Astrocyte of the hippocampus (primary cell): ENCODE data around the gene TMPRSS11A.

Source experiments
- DNase-seq: peaks from one replicate; pipeline ENCODE4 v3.0.0; 2011; ENCODE audit warnings: low read depth, low spot score

TMPRSS11A gene

GRCh38 chr4:67871867-67872266 lies 91.4 kb downstream of the TMPRSS11A start:
- peak; percentile 56 for DNase-seq

GRCh38 chr4:67869580-67870190 lies 93.6 kb downstream of the TMPRSS11A start:
- DNase-seq: no peak

GRCh38 chr4:67861513-67861912 lies 101.8 kb downstream of the TMPRSS11A start:
- DNase-seq: peak; percentile 2
